Effector memory CD4-positive, alpha-beta T cell (primary cell): ENCODE measurements around the gene UPK3A.
"Not testable (repeated sequence)": the region's sequence is repeated elsewhere in the genome, so short reads cannot be mapped to it uniquely, and the experiment has no call there.

Source experiments
- DNase-seq, 3 donors: peaks; one replicate each; pipeline ENCODE4 v3.0.0-alpha.2; 2020
- H3K27ac ChIP-seq: 2 replicates; pipeline ENCODE4 v1.7.0; 2013; ENCODE audit warnings: mild to moderate bottlenecking, low read length, moderate library complexity; ENCODE audit not compliant: insufficient read depth, poor library complexity, severe bottlenecking
- H3K27me3 ChIP-seq: replicated peaks from 2 replicates; pipeline ENCODE4 v1.7.0; 2013; ENCODE audit warnings: mild to moderate bottlenecking, low read length; ENCODE audit not compliant: insufficient read depth, control insufficient read depth, poor library complexity, severe bottlenecking
- H3K36me3 ChIP-seq: 2 replicates; pipeline ENCODE4 v1.7.0; 2013; ENCODE audit warnings: mild to moderate bottlenecking, low read length, moderate library complexity; ENCODE audit not compliant: control insufficient read depth, insufficient read depth
- H3K4me1 ChIP-seq: 2 replicates; pipeline ENCODE4 v1.7.0; 2013; ENCODE audit warnings: low read length, mild to moderate bottlenecking; ENCODE audit not compliant: control insufficient read depth, insufficient read depth, poor library complexity, severe bottlenecking
- H3K4me3 ChIP-seq: 2 replicates; pipeline ENCODE4 v1.7.0; 2013; ENCODE audit warnings: low read length, low read depth, mild to moderate bottlenecking; ENCODE audit not compliant: insufficient read depth, poor library complexity, severe bottlenecking
- H3K9me3 ChIP-seq: 2 replicates; pipeline ENCODE4 v1.7.0; 2013; ENCODE audit warnings: mild to moderate bottlenecking, low read length, moderate library complexity; ENCODE audit not compliant: control insufficient read depth

The UPK3A gene

DNA sequence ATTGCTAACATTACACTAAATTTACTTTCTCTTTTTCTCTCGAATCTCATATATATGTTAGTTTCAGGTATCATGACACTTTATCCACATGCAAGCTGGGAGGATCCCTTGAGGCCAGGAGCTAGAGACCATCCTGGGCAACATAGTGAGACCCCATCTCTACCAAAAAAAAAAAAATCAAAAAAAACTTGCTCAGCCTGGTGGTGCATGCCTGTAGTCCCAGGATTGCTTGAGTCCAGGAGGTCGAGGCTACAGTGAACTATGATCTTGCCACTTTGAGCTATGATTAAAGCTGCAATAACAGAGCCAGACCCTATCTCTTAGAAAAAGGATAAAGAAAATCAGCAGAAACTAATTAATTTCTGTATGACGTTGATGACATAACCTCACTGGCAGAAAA is 3.7 kb upstream of the UPK3A start:
- H3K27me3 ChIP-seq: no peaks in the 10 kb centered on the region
- no peaks in the 10 kb centered on the region for H3K9me3 ChIP-seq
- no peak overlapping the region for H3K4me3 ChIP-seq
- H3K4me1 ChIP-seq: no peaks in the 10 kb centered on the region
- DNase-seq: no peak
- H3K27ac ChIP-seq: no peak overlapping the region
- no peaks in the 10 kb centered on the region for H3K36me3 ChIP-seq

DNA sequence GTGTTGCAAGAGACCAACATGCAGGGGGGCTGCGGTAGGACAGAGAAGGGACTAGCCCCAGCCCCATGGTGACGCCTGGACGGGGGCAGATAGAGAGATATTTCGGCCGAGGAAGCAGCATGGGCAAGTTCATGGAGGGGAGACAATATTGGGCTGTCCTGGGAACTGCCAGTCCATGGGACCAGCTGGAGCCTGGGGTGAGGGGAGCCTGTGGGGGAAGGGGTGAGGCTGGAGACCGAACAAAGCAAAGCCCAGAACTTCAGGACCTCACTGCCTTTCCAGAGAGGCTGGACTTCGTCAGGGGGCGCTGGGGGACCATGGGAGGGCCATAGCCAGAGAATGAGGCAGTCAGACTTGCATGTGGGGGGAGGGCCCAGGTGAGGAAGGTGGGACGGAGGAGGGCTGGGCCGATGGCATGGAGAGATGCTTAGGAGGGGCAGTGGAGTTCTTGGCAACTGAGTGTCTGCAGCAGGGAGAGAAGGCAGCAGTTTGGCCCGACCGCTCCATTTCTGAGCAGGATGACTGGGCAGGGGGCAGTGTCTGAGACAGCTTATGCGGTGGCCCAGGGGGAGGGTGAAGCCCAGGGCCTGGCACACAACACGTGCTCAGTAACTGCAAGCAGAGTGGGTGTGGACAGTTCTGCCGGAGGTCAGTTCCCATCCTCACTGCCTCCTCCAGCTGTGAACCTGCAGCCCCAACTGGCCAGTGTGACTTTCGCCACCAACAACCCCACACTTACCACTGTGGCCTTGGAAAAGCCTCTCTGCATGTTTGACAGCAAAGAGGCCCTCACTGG is 712 bp downstream of the UPK3A start:
- H3K9me3 ChIP-seq: no peaks in the 10 kb centered on the region
- H3K27ac ChIP-seq: no peak overlapping the region
- DNase-seq: no peak
- H3K4me3 ChIP-seq: no peak overlapping the region
- H3K27me3 ChIP-seq: no peaks in the 10 kb centered on the region
- no peaks in the 10 kb centered on the region for H3K4me1 ChIP-seq
- H3K36me3 ChIP-seq: no peaks in the 10 kb centered on the region

DNA sequence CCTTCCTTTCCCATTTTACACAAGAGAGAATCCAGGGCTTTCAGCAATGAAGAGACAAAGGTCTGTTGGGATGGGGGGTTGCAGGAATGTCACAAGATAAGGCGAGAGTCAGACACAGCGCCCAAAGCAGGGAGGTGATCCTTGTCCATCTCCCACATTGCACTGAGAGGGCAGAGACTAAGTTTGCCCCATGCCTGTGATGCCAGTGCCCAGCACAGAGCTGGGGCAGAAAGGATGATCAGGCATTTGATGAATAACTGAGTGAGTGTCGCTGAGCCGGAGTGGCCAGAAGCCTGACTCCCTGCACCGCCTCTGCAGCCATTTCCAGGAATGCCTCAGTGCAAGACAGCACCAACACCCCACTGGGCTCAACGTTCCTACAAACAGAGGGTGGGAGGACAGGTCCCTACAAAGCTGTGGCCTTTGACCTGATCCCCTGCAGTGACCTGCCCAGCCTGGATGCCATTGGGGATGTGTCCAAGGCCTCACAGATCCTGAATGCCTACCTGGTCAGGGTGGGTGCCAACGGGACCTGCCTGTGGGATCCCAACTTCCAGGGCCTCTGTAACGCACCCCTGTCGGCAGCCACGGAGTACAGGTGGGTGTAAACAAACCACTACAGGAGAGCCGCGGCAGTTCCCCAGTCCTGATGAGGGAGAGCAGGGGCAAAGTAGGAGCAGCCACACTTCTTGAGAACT is 2.3 kb downstream of the UPK3A start:
- H3K4me1 ChIP-seq: no peaks in the 10 kb centered on the region
- H3K9me3 ChIP-seq: no peaks in the 10 kb centered on the region
- no peak overlapping the region for H3K27ac ChIP-seq
- H3K27me3 ChIP-seq: no peaks in the 10 kb centered on the region
- DNase-seq: no peak
- no peak overlapping the region for H3K4me3 ChIP-seq
- no peaks in the 10 kb centered on the region for H3K36me3 ChIP-seq

DNA sequence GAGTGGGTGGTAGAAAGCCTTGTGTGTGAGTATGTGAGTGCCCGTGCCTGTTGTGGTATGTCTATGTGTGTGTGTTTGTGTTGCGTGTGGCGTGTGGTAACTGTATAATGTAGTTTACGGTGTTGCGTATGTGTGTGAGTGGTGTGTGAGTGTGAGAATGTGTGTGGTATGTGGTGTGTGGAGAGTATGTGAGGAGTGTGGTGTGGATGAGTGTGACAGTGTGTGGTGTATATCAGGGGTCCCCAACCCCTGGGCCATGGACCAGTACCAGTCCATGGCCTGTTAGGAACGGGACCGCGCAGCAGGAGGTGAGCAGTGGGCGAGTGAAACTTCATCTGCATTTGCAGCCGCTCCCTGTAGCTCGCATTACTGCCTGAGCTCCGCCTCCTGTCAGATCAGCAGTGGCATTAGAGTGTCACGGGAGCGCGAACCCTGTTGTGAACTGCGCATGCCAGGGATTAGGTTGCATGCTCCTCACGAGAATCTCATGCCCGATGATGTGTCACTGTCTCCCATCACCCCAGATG is 5.7 kb downstream of the UPK3A start:
- DNase-seq: no peak
- Histone ChIP-seq H3K27ac (no peak overlapping the region), H3K9me3 (no peaks in the 10 kb centered on the region), H3K4me3 (no peak overlapping the region), H3K27me3 (no peaks in the 10 kb centered on the region), H3K36me3 (no peaks in the 10 kb centered on the region), H3K4me1 (no peaks in the 10 kb centered on the region)

DNA sequence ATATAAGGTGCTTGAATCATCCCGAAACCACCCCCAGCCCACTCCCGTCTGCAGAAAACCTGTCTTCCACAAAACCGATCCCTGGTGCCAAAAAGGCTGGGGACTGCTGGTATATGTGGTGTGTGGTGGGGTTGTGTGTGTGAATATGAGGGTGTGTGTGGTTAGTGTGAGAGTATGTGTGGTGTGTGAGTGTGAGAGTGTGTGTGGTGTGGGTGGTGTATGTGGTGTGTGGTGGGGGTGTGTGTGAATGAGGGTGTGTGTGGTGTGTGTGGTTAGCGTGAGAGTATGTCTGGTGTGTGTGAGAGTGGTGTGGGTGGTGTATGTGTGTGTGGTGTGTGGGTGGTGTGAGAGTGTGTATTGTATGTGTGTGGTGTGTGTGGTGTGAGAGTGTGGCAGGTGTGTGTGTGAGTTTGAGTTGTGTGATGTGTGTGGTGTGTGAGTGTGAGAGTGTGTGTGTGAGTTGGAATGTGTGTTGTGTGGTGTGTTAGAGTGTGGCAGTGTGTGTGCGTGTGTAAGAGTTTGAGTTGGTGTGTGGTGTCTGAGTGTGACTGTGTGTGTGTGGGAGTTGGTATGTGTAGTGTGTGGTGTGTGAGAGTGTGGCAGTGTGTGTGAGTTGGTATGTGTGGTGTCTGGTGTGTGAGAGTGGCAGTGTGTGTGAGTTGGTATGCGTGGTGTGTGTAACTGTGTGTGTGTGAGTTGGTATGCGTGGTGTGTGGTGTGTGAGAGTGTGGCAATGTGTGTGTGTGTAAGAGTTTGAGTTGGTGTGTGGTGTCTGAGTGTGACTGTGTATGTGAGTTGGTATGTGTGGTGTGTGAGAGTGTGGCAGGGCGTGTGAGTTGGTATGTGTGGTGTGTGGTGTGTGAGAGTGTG is 6.5 kb downstream of the UPK3A start:
- Histone ChIP-seq H3K36me3 (no peaks in the 10 kb centered on the region), H3K27me3 (no peaks in the 10 kb centered on the region), H3K4me1 (peaks cover 5% of the 10 kb centered on the region), H3K9me3 (no peaks in the 10 kb centered on the region), H3K27ac (no peak overlapping the region), H3K4me3 (no peak overlapping the region)
- DNase-seq: no peak

DNA sequence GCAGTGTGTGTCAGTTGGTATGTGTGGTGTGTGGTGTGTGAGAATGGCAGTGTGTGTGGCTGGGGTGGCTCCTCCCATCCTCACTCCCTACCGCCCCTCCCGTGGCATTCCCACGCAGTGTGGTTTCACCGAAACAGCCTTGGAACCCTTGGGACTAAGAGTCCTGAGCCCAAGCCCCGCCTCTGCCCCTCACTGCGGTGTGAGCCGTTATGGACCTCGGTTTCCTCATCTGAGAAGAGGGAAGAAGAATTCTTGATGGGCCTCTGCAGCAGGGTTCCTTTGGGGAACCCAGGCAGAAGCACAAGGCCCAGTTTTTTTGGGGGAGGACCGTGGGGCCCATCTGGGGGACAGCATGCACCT is 7.2 kb downstream of the UPK3A start:
- Histone ChIP-seq H3K9me3 (no peaks in the 10 kb centered on the region), H3K4me1 (peaks cover 10% of the 10 kb centered on the region), H3K36me3 (no peaks in the 10 kb centered on the region), H3K4me3 (no peak overlapping the region), H3K27me3 (no peaks in the 10 kb centered on the region), H3K27ac (no peak overlapping the region)
- no peak for DNase-seq

DNA sequence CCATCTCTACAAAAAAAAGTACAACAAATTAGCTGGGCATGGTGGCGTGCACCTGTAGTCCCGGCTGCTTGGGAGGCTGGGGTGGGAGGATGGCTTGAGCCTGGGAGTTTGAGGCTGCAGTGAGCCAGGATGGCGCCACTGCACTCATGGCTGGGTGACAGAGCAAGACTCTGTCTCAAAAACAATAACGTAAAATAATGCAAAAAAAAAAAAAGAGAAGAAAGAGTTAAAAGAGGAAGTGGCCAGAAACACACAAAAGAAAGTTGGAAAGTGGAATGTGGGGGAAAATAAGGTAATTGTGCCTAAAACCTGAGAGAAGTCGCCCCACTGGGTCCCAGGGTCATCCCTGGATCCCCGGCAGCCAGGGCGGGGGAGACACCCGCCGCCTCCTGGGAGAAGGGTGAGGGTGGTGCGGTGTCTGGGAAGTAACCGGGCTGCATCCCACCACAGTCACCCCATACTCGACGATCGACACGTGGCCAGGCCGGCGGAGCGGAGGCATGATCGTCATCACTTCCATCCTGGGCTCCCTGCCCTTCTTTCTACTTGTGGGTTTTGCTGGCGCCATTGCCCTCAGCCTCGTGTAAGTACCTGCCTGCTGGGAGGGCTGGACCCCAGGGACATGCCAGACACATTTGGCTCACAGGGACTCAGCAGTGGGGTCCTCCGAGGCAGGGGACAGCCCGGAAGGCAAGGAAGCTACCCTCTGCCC is 8.1 kb downstream of the UPK3A start:
- H3K36me3 ChIP-seq: no peaks in the 10 kb centered on the region
- no peak overlapping the region for H3K27ac ChIP-seq
- peaks cover 12% of the 10 kb centered on the region for H3K4me1 ChIP-seq
- H3K27me3 ChIP-seq: no peaks in the 10 kb centered on the region
- no peak overlapping the region for H3K4me3 ChIP-seq
- H3K9me3 ChIP-seq: no peaks in the 10 kb centered on the region
- no peak for DNase-seq

DNA sequence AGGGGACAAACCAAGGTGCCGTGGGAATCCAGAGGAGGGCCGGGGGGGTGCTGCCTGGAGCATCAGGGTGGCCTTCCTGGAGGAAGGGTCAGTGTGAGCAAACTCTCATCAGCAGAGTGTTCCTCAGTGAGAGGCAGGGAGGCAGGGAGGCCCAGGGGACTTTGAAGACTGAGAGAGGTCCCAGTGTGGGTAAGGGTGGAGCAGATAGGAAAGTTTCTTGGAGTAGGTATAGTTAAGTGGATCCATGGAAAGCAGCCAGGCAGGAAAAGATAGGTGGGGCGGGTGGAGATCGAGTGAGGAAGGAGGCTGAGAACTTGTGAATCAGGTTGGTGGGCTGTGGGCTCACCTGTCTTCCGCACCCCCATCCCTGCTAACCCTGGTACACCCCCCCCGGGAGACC is 9.3 kb downstream of the UPK3A start:
- no peak overlapping the region for H3K4me3 ChIP-seq
- H3K4me1 ChIP-seq: peaks cover 12% of the 10 kb centered on the region
- no peaks in the 10 kb centered on the region for H3K9me3 ChIP-seq
- no peaks in the 10 kb centered on the region for H3K36me3 ChIP-seq
- H3K27ac ChIP-seq: no peak overlapping the region
- H3K27me3 ChIP-seq: no peaks in the 10 kb centered on the region
- DNase-seq: no peak

DNA sequence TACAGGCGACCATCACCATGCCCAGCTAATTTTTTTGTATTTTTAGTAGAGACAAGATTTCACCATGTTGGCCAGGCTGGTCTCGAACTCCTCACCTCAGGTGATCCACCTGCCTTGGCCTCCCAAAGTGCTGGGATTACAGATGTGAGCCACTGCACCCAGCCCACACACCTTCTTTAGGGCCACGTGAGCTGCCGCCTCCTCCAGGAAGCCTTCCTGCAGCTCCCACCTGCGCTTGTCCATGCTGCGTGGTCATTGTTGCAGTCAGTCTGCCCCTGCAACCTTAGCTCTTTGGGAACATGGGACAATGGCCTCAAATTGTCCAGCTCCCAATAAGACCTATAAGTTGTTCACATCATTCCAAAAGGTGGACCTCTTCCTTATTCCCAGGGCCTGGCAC is 10.3 kb downstream of the UPK3A start:
- not testable (repeated sequence) for DNase-seq, H3K9me3 ChIP-seq, H3K4me3 ChIP-seq, H3K27me3 ChIP-seq, H3K27ac ChIP-seq, H3K36me3 ChIP-seq
- H3K4me1 ChIP-seq: peaks cover 12% of the 10 kb centered on the region
